Stimulated activated naive CD8-positive, alpha-beta T cell treated with anti-CD3 and anti-CD28 coated beads, Interleukin-15, Interleukin-2, amounts not matched to agents 100 U/mL and 50 U/mL, for 24 hours (primary cell): ENCODE results near the gene VAV2.

ENCODE experiments used
- ATAC-seq: fragments of 150-1000 bp; cut with Tn5 transposase; one replicate; pipeline ENCODE4 v1.10.0; 2021
- DNase-seq: peaks from one replicate; pipeline ENCODE4 v3.0.0; 2021

VAV2 gene

GRCh38 chr9:133726401-133727276, 265.5 kb downstream of the VAV2 start:
- peak; percentile 34 for ATAC-seq
- peak; percentile 60 for DNase-seq

- DNase-seq: no peak
These were observed 266.2 kb downstream of the VAV2 start for GRCh38 chr9:133725886-133726285.

GRCh38 chr9:133718563-133719315, 273.4 kb downstream of the VAV2 start:
- DNase-seq (no peak), ATAC-seq (no peak)

More at GRCh38 chr9:133725886-133726285, 266.2 kb downstream of the VAV2 start:
- ATAC-seq: no peak

- DNase-seq (no peak), ATAC-seq (no peak)
These were observed 274.8 kb downstream of the VAV2 start for GRCh38 chr9:133717113-133718031.

GRCh38 chr9:133716564-133717112, 275.5 kb downstream of the VAV2 start:
- DNase-seq (no peak), ATAC-seq (no peak)

- ATAC-seq (peak; percentile 29), DNase-seq (peak; percentile 45)
These were observed 276.1 kb downstream of the VAV2 start for GRCh38 chr9:133715866-133716563.

- peak; percentile 28 for ATAC-seq
- DNase-seq: no peak
These were observed 276.7 kb downstream of the VAV2 start for GRCh38 chr9:133715295-133715865.

- ATAC-seq: no peak
- no peak for DNase-seq
These were observed 277.4 kb downstream of the VAV2 start for GRCh38 chr9:133714606-133715294.

- DNase-seq: no peak
- ATAC-seq: no peak
These were observed 278.1 kb downstream of the VAV2 start for GRCh38 chr9:133713960-133714495.

- no peak for DNase-seq
- ATAC-seq: no peak
These were observed 278.8 kb downstream of the VAV2 start for GRCh38 chr9:133713150-133713959.

GRCh38 chr9:133712221-133713100, 279.7 kb downstream of the VAV2 start:
- no peak for ATAC-seq

More at GRCh38 chr9:133712221-133713100, 279.7 kb downstream of the VAV2 start:
- DNase-seq: no peak
